TTC549 (cell line): ENCODE measurements around the gene TPRA1.

Experiments
- FAIRE-seq: peaks from 2 replicates; lab custom pipeline; 2012; peaks lifted over from hg19 to GRCh38; lab: Jason Lieb, UNC

The TPRA1 gene

GRCh38 chr3:127589600-127590281 is 792 bp downstream of the TPRA1 start:
- FAIRE-seq, result no peak

- FAIRE-seq, result no peak
Observed at GRCh38 chr3:127588806-127589577, 1.5 kb downstream of the TPRA1 start.

- FAIRE-seq, result no peak
Observed at GRCh38 chr3:127587876-127588275, 2.7 kb downstream of the TPRA1 start.

- no peak for FAIRE-seq
Observed at GRCh38 chr3:127585813-127586413, 4.6 kb downstream of the TPRA1 start.

GRCh38 chr3:127585163-127585812 is 5.2 kb downstream of the TPRA1 start:
- no peak for FAIRE-seq

GRCh38 chr3:127584734-127585133 is 5.8 kb downstream of the TPRA1 start:
- no peak for FAIRE-seq

- FAIRE-seq, result no peak
Observed at GRCh38 chr3:127580327-127581060, 10.0 kb downstream of the TPRA1 start.

- FAIRE-seq, result no peak
Observed at GRCh38 chr3:127578802-127579201, 11.7 kb downstream of the TPRA1 start.

GRCh38 chr3:127578168-127578567 is 12.4 kb downstream of the TPRA1 start:
- FAIRE-seq, result no peak

GRCh38 chr3:127577448-127577847 is 13.1 kb downstream of the TPRA1 start:
- no peak for FAIRE-seq

GRCh38 chr3:127574880-127575878 is 15.4 kb downstream of the TPRA1 start:
- FAIRE-seq, result peak; percentile 43

GRCh38 chr3:127573912-127574311 is 16.6 kb downstream of the TPRA1 start:
- FAIRE-seq, result no peak

- no peak for FAIRE-seq
Observed at GRCh38 chr3:127573401-127573800, 17.1 kb downstream of the TPRA1 start.

GRCh38 chr3:127572735-127573134 is 17.8 kb downstream of the TPRA1 start:
- no peak for FAIRE-seq

GRCh38 chr3:127572186-127572585 is 18.3 kb downstream of the TPRA1 start:
- FAIRE-seq, result no peak

- FAIRE-seq, result no peak
Observed at GRCh38 chr3:127570520-127570919, 20.0 kb downstream of the TPRA1 start.

- no peak for FAIRE-seq
Observed at GRCh38 chr3:127569160-127569559, 21.4 kb downstream of the TPRA1 start.

GRCh38 chr3:127568586-127568985 is 21.9 kb downstream of the TPRA1 start:
- FAIRE-seq, result no peak

GRCh38 chr3:127566833-127567232 is 23.7 kb downstream of the TPRA1 start:
- FAIRE-seq, result no peak

GRCh38 chr3:127565711-127566110 is 24.8 kb downstream of the TPRA1 start:
- FAIRE-seq, result no peak
